Muscle layer of duodenum (tissue), 2 donors: ENCODE measurements around the gene NEK8.

Experiments used
- H3K27ac ChIP-seq: one replicate; pipeline ENCODE4 v1.7.0; 2013; ENCODE audit warnings: mild to moderate bottlenecking, low read length
- H3K27me3 ChIP-seq: one replicate; pipeline ENCODE4 v1.7.0; 2013; ENCODE audit warnings: low read depth, mild to moderate bottlenecking, control low read depth, low read length
- H3K36me3 ChIP-seq, 2 donors: one replicate each; pipeline ENCODE4 v1.7.0; 2013; ENCODE audit warnings: low read length in 2 of 2, control low read depth in 1 of 2, mild to moderate bottlenecking in 1 of 2; ENCODE audit not compliant: insufficient read depth in 2 of 2, control insufficient read depth in 1 of 2
- H3K4me1 ChIP-seq, 2 donors: one replicate each; pipeline ENCODE4 v1.7.0; 2013; ENCODE audit warnings: low read length in 2 of 2, mild to moderate bottlenecking in 2 of 2, control low read depth in 1 of 2, moderate library complexity in 1 of 2; ENCODE audit not compliant: insufficient read depth in 2 of 2, control insufficient read depth in 1 of 2
- H3K4me3 ChIP-seq, 2 donors: one replicate each; pipeline ENCODE4 v1.7.0; 2013; ENCODE audit warnings: low read length in 2 of 2, low read depth in 1 of 2, mild to moderate bottlenecking in 1 of 2
- H3K9me3 ChIP-seq, 2 donors: one replicate each; pipeline ENCODE4 v1.7.0; 2013; ENCODE audit warnings: low read length in 2 of 2, control low read depth in 1 of 2, mild to moderate bottlenecking in 1 of 2; ENCODE audit not compliant: control insufficient read depth in 1 of 2
- donor health status: healthy.

Gene NEK8

DNA sequence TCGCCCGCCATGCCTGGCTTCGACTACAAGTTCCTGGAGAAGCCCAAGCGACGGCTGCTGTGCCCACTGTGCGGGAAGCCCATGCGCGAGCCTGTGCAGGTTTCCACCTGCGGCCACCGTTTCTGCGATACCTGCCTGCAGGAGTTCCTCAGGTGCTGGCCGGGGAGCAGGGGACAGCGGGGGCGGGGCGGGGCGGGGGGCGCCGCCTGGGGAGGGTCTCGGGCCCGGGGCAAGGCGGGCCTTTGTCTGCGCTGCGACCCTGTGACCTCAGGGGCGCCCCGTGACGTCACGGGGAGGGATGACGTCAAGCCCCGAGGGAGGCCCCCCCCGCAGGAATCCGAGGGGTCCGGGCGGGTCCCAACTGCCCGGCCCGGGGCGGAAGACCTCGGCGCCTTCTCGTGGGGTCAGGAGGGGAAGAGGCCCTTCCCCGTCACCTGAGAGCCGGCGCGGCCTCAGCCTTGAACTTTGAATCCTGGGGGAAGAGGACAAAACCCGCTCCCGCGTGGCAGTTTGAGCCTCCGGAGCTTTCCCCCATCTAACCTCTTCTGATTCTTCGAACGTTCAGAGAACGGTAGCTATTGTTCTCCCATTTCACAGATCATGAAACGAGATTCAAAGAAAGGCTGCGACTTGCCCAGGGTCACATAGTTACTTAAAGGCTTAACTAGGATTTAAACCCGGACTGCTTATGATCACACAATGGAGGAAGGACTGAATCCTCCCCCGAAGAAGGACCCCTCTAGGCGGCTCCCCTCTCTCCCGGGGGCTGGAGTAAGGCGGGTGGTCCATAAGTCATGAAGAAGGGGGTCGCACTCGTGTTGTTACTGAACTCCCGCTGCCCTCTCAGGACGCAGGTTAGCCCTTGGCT is 15.8 kb downstream of the NEK8 start:
- Histone ChIP-seq H3K27ac (peak overlapping the region; percentile 94), H3K27me3 (no peaks in the 10 kb centered on the region), H3K4me1 (peaks cover 12 to 28% of the 10 kb centered on the region in 2 donors)

DNA sequence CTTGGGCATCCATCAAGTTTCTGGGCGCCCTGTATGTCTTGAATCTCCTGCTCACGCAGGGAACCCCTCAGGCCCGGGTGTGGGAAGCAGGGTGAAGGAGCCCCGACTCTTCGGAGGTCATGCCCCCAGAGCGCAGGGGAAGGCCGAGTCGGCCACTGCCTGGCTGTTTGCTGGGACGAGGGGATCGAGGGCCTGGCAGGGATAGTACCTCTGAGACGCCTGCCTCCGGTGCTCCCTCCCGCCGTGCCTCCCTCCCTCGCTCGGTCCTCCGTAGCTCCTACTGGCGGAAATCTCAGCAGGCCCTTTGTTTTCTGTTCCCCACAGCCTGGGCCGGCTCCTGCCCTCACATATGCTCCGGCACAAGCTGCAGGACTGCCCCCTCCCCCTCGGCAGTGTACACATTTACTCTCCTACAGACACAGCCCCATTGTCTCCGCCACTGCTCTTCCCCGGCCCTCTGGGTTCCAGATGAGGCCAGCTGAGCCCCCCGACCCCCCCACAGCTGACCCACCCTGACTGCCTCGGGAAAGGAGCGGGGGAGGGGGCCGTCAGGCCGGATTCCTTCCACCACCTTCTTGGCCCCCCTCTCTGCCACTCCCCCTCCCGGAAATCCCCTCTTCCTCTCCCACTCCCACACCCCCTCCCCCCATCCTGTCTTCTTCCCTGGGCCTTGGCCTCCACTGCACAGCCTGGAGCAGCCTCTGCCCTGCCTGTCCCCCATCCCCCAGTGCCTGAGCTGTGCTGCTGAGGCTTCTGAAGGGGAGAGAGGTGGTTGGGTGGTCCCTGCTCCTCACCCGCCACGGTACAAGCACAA is 16.6 kb downstream of the NEK8 start:
- Histone ChIP-seq H3K4me1 (peaks cover 12 to 32% of the 10 kb centered on the region in 2 donors), H3K27ac (peak overlapping the region; percentile 94)

More for the DNA sequence above, 15.8 kb downstream of the NEK8 start:
- Histone ChIP-seq H3K9me3 (no peaks in the 10 kb centered on the region), H3K36me3 (peaks cover 2 to 6% of the 10 kb centered on the region in 2 donors), H3K4me3 (peak overlapping the region; percentile 78 to 87)

DNA sequence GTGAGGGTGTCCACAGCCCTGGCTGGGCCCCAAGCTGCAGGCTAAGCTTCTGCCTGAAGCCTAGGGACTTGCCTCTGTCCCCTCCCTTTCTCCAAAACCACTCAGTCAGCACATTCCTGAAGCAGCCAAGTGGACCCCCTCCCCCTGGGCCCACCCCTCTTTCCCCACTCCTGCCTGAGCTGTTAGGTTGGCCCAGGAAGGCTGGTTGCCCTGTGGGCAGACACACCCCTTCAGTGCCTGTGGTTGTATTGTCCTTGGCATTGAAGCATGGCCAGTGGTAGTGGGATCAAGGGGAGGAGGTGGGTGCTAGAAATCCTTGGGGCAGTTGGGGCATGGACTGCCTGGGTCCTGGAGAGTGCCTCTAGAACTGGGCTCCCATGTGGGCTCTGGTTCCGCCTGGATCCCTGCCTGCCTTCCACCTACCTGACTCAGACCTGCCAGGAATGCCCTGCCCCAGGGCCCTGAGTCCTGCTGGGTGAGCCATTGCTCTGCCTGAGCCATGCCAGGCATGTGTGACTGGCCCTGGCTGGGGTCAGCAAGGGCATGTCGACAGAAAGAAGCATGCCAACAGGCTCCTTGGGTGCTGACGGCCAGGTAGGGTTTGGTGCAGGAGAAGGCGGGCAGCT is 17.3 kb downstream of the NEK8 start:
- Histone ChIP-seq H3K27ac (peak overlapping the region; percentile 94), H3K4me3 (peak overlapping the region; percentile 78 to 87), H3K27me3 (no peaks in the 10 kb centered on the region), H3K4me1 (peaks cover 12 to 34% of the 10 kb centered on the region in 2 donors), H3K36me3 (peaks cover 3 to 10% of the 10 kb centered on the region in 2 donors), H3K9me3 (no peaks in the 10 kb centered on the region)

More for the DNA sequence above, 16.6 kb downstream of the NEK8 start:
- Histone ChIP-seq H3K9me3 (no peaks in the 10 kb centered on the region), H3K27me3 (no peaks in the 10 kb centered on the region), H3K36me3 (peaks cover 3 to 6% of the 10 kb centered on the region in 2 donors), H3K4me3 (peak overlapping the region; percentile 78 to 87)

DNA sequence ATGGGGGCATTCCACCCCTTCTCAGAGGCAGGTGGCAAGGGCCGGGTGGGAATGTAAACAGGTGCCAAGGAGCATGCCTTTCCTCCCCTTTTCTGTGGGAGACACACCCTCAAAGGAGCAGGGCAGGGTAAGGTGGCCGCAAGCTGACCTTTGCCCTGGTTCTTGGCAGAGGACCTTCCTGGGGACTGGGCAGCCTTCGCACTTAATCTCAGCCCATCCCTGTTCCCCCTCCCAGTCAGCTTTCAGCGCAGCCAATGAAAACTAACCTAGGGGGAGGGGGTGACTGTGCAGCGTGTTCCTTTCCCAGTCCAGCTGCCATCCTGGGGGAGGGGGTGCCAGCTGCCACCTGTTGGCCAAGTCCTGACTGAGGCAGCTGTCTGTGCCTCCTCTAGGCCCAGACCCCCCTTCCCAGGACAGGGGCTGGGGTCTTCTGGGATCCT is 18.0 kb downstream of the NEK8 start:
- Histone ChIP-seq H3K27ac (peak overlapping the region; percentile 94), H3K27me3 (no peaks in the 10 kb centered on the region), H3K36me3 (peaks cover 3 to 10% of the 10 kb centered on the region in 2 donors), H3K4me3 (peak overlapping the region in 1 of 2 donors; percentile 87), H3K9me3 (no peaks in the 10 kb centered on the region), H3K4me1 (peaks cover 12 to 34% of the 10 kb centered on the region in 2 donors)

DNA sequence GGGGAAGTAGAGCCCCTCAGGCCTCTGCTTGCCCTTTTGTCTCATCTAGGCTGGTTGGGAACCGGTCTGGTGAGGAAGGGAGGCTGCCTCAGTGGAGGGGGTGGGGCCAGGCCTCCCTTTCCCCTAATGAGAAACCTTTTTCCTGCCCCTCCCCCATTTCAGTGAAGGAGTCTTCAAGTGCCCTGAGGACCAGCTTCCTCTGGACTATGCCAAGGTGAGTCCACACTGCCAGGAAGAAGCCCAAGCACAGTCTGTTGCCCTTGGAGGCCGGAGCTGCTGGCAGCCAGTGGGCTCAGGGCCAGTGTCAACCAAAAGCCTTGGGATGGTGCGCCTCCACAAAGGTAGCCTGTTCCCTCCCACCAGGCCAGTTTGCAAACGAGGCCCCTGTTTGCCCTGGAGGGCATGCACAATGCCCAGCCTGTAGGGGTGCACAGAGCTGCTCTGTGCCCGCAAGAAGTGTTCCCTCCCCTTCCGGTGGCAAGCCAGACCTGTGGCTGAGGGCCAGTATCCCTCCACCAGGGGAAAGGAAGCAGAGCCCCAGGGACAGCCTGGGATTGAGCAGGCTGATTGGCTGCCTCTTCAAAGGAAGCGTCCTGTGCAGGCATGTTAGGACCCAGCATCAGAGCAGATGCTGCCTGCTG is 18.6 kb downstream of the NEK8 start:
- Histone ChIP-seq H3K27ac (peak overlapping the region; percentile 94), H3K9me3 (no peaks in the 10 kb centered on the region), H3K36me3 (peaks cover 3 to 10% of the 10 kb centered on the region in 2 donors), H3K4me3 (peak overlapping the region in 1 of 2 donors; percentile 39), H3K27me3 (no peaks in the 10 kb centered on the region), H3K4me1 (peaks cover 12 to 34% of the 10 kb centered on the region in 2 donors)

DNA sequence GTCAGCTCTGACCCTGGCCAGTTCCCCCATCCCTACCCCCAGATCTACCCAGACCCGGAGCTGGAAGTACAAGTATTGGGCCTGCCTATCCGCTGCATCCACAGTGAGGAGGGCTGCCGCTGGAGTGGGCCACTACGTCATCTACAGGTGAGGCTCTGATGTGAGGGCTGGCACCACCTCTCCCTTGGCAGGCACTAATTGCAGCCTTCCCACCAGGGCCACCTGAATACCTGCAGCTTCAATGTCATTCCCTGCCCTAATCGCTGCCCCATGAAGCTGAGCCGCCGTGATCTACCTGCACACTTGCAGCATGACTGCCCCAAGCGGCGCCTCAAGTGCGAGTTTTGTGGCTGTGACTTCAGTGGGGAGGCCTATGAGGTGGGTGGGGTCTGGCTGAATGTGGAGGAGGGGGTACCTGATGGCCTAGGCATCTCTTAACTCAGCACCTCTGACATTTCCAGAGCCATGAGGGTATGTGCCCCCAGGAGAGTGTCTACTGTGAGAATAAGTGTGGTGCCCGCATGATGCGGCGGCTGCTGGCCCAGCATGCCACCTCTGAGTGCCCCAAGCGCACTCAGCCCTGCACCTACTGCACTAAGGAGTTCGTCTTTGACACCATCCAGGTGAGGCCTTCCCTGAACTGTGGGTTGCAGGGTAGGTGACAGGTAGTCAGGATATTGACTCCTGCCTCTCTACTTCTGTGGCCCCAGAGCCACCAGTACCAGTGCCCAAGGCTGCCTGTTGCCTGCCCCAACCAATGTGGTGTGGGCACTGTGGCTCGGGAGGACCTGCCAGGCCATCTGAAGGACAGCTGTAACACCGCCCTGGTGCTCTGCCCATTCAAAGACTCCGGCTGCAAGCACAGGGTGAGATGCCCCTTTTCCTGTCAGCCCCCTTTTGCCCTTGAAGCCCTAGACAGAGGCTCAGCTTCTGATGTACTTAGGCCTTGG is 19.5 kb downstream of the NEK8 start:
- no peaks in the 10 kb centered on the region for H3K9me3 ChIP-seq
- no peak overlapping the region for H3K4me3 ChIP-seq
- peaks cover 12 to 32% of the 10 kb centered on the region in 2 donors for H3K4me1 ChIP-seq
- H3K36me3 ChIP-seq, result peaks cover 3 to 10% of the 10 kb centered on the region in 2 donors
- no peak overlapping the region for H3K27ac ChIP-seq
- H3K27me3 ChIP-seq, result no peaks in the 10 kb centered on the region

DNA sequence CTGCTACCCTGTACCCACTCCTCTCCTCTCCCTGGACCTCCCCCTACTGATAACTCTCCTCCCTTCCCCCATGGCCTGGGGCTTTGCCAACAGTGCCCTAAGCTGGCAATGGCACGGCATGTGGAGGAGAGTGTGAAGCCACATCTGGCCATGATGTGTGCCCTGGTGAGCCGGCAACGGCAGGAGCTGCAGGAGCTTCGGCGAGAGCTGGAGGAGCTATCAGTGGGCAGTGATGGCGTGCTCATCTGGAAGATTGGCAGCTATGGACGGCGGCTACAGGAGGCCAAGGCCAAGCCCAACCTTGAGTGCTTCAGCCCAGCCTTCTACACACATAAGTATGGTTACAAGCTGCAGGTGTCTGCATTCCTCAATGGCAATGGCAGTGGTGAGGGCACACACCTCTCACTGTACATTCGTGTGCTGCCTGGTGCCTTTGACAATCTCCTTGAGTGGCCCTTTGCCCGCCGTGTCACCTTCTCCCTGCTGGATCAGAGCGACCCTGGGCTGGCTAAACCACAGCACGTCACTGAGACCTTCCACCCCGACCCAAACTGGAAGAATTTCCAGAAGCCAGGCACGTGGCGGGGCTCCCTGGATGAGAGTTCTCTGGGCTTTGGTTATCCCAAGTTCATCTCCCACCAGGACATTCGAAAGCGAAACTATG is 20.4 kb downstream of the NEK8 start:
- Histone ChIP-seq H3K36me3 (peaks cover 3 to 10% of the 10 kb centered on the region in 2 donors), H3K4me3 (no peak overlapping the region), H3K9me3 (no peaks in the 10 kb centered on the region), H3K27me3 (no peaks in the 10 kb centered on the region), H3K4me1 (peaks cover 12 to 28% of the 10 kb centered on the region in 2 donors), H3K27ac (peak overlapping the region; percentile 23)

DNA sequence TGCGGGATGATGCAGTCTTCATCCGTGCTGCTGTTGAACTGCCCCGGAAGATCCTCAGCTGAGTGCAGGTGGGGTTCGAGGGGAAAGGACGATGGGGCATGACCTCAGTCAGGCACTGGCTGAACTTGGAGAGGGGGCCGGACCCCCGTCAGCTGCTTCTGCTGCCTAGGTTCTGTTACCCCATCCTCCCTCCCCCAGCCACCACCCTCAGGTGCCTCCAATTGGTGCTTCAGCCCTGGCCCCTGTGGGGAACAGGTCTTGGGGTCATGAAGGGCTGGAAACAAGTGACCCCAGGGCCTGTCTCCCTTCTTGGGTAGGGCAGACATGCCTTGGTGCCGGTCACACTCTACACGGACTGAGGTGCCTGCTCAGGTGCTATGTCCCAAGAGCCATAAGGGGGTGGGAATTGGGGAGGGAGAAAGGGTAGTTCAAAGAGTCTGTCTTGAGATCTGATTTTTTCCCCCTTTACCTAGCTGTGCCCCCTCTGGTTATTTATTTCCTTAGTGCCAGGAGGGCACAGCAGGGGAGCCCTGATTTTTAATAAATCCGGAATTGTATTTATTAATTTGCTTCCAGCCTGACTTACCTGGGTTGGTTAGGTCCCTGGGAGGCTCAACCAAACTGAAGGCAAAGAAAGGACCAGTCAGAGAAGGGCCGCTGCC is 21.1 kb downstream of the NEK8 start:
- Histone ChIP-seq H3K27ac (peak overlapping the region; percentile 23), H3K4me3 (no peak overlapping the region), H3K36me3 (peaks cover 3 to 10% of the 10 kb centered on the region in 2 donors), H3K9me3 (no peaks in the 10 kb centered on the region), H3K27me3 (no peaks in the 10 kb centered on the region), H3K4me1 (peaks cover 12 to 27% of the 10 kb centered on the region in 2 donors)

DNA sequence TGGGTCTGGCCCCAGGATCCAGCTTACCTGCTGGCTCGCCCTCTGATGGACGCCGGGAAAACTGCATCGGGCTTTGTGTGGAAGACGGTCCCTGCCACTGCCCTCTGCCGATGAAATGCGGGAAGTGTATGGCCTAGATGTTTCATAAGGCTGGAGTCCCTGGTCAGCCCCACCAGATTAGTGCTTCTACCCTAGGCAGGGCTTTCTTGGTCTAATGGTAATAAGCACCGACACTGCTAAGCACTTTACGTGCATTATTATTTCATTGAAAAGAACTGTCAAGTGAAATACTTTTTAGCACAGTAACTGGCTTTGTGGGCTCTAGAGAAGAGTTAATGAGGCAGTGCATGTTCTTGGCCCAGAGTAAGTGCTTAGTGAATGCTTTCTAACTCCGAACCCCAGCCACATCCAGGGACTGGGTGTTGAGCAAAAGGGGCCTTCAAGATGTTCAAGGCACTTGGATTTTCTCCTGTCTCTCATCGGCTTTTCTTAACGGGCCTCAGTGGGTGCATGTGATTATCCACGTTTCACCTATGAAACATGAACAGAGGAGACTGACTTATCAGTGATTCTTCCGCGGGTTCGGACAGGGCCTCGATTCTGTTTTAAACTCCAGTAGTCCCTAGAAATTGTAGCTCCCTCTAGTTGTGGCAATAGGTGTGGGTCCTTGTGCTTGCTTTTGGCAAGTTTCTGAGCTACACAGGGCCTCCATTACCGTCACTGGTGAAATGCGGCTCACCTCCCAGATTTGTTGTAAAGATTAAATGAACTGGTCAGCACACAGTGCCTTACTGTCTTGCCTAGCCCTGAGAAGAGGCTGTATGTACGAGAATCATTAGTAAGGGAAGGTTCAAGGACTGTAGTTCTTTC is 21.8 kb downstream of the NEK8 start:
- H3K27ac ChIP-seq, result peak overlapping the region; percentile 23

More for the DNA sequence above, 21.8 kb downstream of the NEK8 start:
- H3K4me1 ChIP-seq, result peaks cover 12 to 19% of the 10 kb centered on the region in 2 donors
- H3K36me3 ChIP-seq, result peaks cover 3 to 10% of the 10 kb centered on the region in 2 donors
- H3K9me3 ChIP-seq, result no peaks in the 10 kb centered on the region
- no peak overlapping the region for H3K4me3 ChIP-seq
- no peaks in the 10 kb centered on the region for H3K27me3 ChIP-seq
